Cardiac muscle cell (in vitro differentiated cells and primary cell): ENCODE results near the gene PIAS1. TPM values are rescaled to one million over a fixed set of nuclear protein-coding genes. Genes with fewer than 3 reads are reported as not detected.
A peak's percentile ranks its signal among the peaks of the same experiment; 100 is the strongest.
"Not testable (repeated sequence)": the region's sequence is repeated elsewhere in the genome, so short reads cannot be mapped to it uniquely, and the experiment has no call there.

Experiments used
- DNase-seq, 2 donors: peaks; one replicate each; pipeline versions ENCODE4 v3.0.0 to v3.0.0-alpha.2; 2010 to 2017; ENCODE audit warnings: low read depth in 1 of 2, low spot score in 1 of 2
- H3K27ac ChIP-seq: fragments of 200-600 bp; sonication (generic); 2 replicates; pipeline ENCODE4 v1.5.1; 2016
- H3K27me3 ChIP-seq: fragments of 200-600 bp; sonication (generic); 2 replicates; pipeline ENCODE4 v1.6.0; 2016; ENCODE audit warnings: control low read depth
- H3K36me3 ChIP-seq: fragments of 200-600 bp; sonication (generic); 2 replicates; pipeline ENCODE4 v1.5.1; 2016; ENCODE audit warnings: control low read depth
- H3K4me1 ChIP-seq: fragments of 200-600 bp; sonication (generic); 2 replicates; pipeline ENCODE4 v1.8.1; 2017; ENCODE audit warnings: low read depth, mild to moderate bottlenecking, mixed run types
- H3K4me3 ChIP-seq: fragments of 200-600 bp; sonication (generic); 2 replicates; pipeline ENCODE4 v1.5.1; 2016; ENCODE audit warnings: mild to moderate bottlenecking
- H3K9me3 ChIP-seq: fragments of 200-600 bp; sonication (generic); 2 replicates; pipeline ENCODE4 v1.5.1; 2017; ENCODE audit warnings: low read depth, mild to moderate bottlenecking, control low read depth
- polyA plus RNA-seq: library from polyadenylated mRNA; unstranded; fragments of >200 nt; fragmentation: Nextera tagmentation; extraction: Ambion mirVana; gene quantifications from 2 replicates; pipeline ENCODE4 v1.2.1, GENCODE V29; 2016
- total RNA-seq: library from RNA; depleted of rRNA; stranded (reverse); fragments of >200 nt; gene quantifications from 2 replicates; pipeline ENCODE4 v1.2.3, GENCODE V29; 2016
- TF ChIP-seq, protein P1 (sequence below): IDR thresholded peaks from 2 replicates; pipeline ENCODE4 v1.5.1; 2012; ENCODE audit warnings: low read depth, mild to moderate bottlenecking, low read length

Gene PIAS1
- total and polyA plus RNA-seq, 2 experiments from 2014 or later = 29.0 to 44.3 TPM

DNA sequence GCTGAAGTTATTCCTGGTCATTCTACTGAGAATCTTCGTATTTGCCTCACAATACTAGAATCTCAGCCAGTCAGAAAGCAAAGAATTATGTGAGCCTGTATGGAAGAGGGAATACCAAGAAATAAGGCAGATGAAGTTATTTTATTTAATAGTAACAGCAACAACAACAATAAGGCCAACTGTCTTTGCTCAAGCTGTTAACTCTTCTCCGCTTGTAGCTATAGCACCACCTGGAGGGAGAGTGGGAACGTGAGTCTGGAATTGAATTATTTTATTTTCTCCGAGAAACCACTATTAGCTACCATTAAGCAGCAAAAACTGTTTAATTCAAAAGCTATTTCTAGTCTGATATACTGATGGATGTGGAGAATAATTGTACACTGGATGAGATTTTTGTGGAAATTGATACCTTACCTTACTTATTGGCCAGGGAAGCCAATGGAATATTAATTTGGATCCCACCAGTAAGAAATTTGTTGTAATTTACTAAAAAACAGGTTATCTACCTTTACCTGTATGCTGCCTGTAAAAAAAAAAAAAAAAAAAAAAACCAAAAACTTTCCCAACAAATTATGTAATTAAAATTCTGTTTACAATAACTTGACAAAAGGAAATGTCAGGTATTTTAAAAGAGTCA, 100.9 kb downstream of the PIAS1 start:
- Histone ChIP-seq H3K27me3 (no peaks in the 10 kb centered on the region), H3K4me3 (no peak overlapping the region), H3K4me1 (peaks cover 39% of the 10 kb centered on the region), H3K27ac (no peak overlapping the region), H3K36me3 (peaks cover 9% of the 10 kb centered on the region), H3K9me3 (no peaks in the 10 kb centered on the region)
- TF ChIP-seq, protein P1, sequence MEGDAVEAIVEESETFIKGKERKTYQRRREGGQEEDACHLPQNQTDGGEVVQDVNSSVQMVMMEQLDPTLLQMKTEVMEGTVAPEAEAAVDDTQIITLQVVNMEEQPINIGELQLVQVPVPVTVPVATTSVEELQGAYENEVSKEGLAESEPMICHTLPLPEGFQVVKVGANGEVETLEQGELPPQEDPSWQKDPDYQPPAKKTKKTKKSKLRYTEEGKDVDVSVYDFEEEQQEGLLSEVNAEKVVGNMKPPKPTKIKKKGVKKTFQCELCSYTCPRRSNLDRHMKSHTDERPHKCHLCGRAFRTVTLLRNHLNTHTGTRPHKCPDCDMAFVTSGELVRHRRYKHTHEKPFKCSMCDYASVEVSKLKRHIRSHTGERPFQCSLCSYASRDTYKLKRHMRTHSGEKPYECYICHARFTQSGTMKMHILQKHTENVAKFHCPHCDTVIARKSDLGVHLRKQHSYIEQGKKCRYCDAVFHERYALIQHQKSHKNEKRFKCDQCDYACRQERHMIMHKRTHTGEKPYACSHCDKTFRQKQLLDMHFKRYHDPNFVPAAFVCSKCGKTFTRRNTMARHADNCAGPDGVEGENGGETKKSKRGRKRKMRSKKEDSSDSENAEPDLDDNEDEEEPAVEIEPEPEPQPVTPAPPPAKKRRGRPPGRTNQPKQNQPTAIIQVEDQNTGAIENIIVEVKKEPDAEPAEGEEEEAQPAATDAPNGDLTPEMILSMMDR = peak; percentile 80
- DNase-seq = peak; percentile 67 to 82

- Histone ChIP-seq H3K27ac (peak overlapping the region; percentile 65), H3K4me3 (no peak overlapping the region), H3K36me3 (peaks cover 9% of the 10 kb centered on the region), H3K9me3 (no peaks in the 10 kb centered on the region), H3K4me1 (peaks cover 39% of the 10 kb centered on the region), H3K27me3 (no peaks in the 10 kb centered on the region)
- DNase-seq = no peak
- TF ChIP-seq, protein P1 = no peak
Observed at GRCh38 chr15:68157074-68157473, 103.0 kb downstream of the PIAS1 start.

DNA sequence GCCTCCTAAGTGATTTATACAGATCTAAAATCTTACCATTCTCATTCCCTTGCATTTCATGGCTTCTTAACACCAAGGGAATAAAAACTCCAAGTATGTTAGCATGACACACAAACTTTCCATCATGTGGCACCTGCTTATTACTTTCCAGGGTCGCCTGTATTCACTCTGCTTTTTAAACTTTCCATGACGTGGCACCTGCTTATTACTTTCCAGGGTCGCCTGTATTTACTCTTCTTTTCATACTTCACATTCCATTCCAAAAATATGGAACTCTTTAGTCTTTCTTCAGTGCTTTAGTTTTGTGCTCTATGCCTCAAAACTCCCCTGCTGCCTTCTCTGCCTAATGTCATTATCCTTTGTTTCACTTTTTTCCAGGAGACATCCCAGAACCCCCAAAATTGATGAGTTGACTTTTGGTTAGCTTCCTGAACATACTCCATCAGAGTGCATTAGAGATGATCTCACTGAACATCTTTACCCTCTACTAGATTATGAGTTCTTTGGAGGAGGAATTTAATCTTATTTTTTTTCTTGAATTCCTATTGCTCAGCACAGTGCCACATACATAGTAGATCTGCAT, 104.0 kb downstream of the PIAS1 start:
- H3K27me3 ChIP-seq = no peaks in the 10 kb centered on the region
- no peaks in the 10 kb centered on the region for H3K9me3 ChIP-seq
- TF ChIP-seq, protein P1 = no peak
- peaks cover 9% of the 10 kb centered on the region for H3K36me3 ChIP-seq
- no peak overlapping the region for H3K4me3 ChIP-seq
- H3K27ac ChIP-seq = peak overlapping the region; percentile 65
- DNase-seq = peak in 1 of 2 donors; percentile 19
- H3K4me1 ChIP-seq = peaks cover 39% of the 10 kb centered on the region

DNA sequence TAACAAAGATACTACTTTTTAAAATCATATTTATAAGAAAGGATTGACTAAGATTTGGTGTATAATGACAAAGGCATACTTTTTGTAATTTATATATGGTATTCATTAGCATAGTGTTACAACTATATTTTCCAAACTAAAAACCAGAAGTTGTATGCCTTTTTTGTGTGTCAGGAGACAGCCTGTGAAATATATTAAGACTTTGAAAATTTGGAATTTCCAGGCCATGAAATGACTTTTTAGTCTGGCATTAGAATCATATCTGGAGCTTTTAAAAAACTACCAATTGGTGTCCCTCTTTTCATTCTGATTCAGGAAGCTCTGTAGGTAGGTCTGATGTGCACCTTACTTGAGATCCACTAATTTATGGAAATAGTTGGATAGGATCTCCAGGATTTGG, 109.1 kb downstream of the PIAS1 start:
- peaks cover 17% of the 10 kb centered on the region for H3K36me3 ChIP-seq
- no peaks in the 10 kb centered on the region for H3K9me3 ChIP-seq
- DNase-seq = no peak
- H3K4me1 ChIP-seq = peaks cover 4% of the 10 kb centered on the region
- no peaks in the 10 kb centered on the region for H3K27me3 ChIP-seq
- no peak overlapping the region for H3K4me3 ChIP-seq
- TF ChIP-seq, protein P1 = no peak
- H3K27ac ChIP-seq = no peak overlapping the region

GRCh38 chr15:68166847-68167246, 112.7 kb downstream of the PIAS1 start:
- Histone ChIP-seq H3K4me3 (no peak overlapping the region), H3K9me3 (no peaks in the 10 kb centered on the region), H3K36me3 (peaks cover 11% of the 10 kb centered on the region), H3K27ac (no peak overlapping the region), H3K27me3 (no peaks in the 10 kb centered on the region), H3K4me1 (peaks cover 20% of the 10 kb centered on the region)
- DNase-seq = no peak
- TF ChIP-seq, protein P1 = no peak

- H3K4me3 ChIP-seq = not testable (repeated sequence)
Observed at GRCh38 chr15:68172037-68172436, 117.9 kb downstream of the PIAS1 start.

More at GRCh38 chr15:68172037-68172436, 117.9 kb downstream of the PIAS1 start:
- not testable (repeated sequence) for H3K9me3 ChIP-seq, DNase-seq, H3K27me3 ChIP-seq, H3K27ac ChIP-seq
- H3K36me3 ChIP-seq = peaks cover 15% of the 10 kb centered on the region
- H3K4me1 ChIP-seq = peaks cover 20% of the 10 kb centered on the region
